ENCODE data around the gene FMN1. TPM values are rescaled to one million over a fixed set of nuclear protein-coding genes. Genes with fewer than 3 reads are reported as not detected.

FMN1 gene
- total RNA-seq, 4 donors from 2014 or later: 4.3 to 10.1 (median 8.8) TPM

GRCh38 chr15:33040496-33040895 lies 154.0 kb downstream of the FMN1 start:
- Histone ChIP-seq H3K9me3 (peaks cover 0 to 8% (median 8%) of the 10 kb centered on the region in 3 donors), H3K4me3 (no peak overlapping the region), H3K27me3 (no peaks in the 10 kb centered on the region), H3K4me1 (peaks cover 0 to 9% (median 3%) of the 10 kb centered on the region in 3 donors), H3K36me3 (no peaks in the 10 kb centered on the region), H3K27ac (no peak overlapping the region)
- intact Hi-C loops (cut with DNase I): no loop called here
- TF ChIP-seq, protein P1, sequence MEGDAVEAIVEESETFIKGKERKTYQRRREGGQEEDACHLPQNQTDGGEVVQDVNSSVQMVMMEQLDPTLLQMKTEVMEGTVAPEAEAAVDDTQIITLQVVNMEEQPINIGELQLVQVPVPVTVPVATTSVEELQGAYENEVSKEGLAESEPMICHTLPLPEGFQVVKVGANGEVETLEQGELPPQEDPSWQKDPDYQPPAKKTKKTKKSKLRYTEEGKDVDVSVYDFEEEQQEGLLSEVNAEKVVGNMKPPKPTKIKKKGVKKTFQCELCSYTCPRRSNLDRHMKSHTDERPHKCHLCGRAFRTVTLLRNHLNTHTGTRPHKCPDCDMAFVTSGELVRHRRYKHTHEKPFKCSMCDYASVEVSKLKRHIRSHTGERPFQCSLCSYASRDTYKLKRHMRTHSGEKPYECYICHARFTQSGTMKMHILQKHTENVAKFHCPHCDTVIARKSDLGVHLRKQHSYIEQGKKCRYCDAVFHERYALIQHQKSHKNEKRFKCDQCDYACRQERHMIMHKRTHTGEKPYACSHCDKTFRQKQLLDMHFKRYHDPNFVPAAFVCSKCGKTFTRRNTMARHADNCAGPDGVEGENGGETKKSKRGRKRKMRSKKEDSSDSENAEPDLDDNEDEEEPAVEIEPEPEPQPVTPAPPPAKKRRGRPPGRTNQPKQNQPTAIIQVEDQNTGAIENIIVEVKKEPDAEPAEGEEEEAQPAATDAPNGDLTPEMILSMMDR (IDR thresholded peaks at IDR 0.05): no peak
- WGBS, 2 donors: 60 to 89% methylated on average over 1 of the region's 1 CpG
- DNase-seq: no peak

GRCh38 chr15:33034588-33034987 lies 159.9 kb downstream of the FMN1 start:
- no peaks in the 10 kb centered on the region for H3K9me3 ChIP-seq
- no peaks in the 10 kb centered on the region for H3K27me3 ChIP-seq
- H3K4me1 ChIP-seq: peaks cover 0 to 6% (median 0%) of the 10 kb centered on the region in 3 donors
- no peak for TF ChIP-seq POLR2A (IDR thresholded peaks at IDR 0.05)
- TF ChIP-seq, protein P1 (IDR thresholded peaks at IDR 0.05): no peak
- H3K36me3 ChIP-seq: no peaks in the 10 kb centered on the region
- no peak for DNase-seq
- no peak overlapping the region for H3K27ac ChIP-seq
- no peak overlapping the region for H3K4me3 ChIP-seq
- intact Hi-C loops (cut with DNase I): loop anchor here (10.0 kb wide), 1 partner anchor 100 kb away; no protein-coding TSS in a partner anchor

DNA sequence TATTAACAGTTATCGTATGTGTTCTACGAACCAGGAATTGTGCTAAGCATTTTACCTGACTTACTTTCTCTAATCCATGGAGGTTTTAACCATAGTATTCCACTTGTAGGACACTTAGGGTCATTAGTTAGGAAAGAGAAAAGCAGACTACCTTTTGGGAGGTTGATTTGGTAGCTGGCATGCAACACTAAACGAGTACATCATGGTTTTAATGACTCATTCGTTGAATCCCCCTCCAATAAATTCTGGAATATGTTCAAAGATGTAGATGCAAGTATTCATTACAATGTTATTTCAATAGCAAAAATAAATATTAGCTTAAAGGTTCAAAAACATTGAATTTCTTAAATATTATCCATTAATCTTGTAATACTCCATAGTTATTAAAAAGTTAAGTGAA lies 162.5 kb downstream of the FMN1 start:
- TF ChIP-seq, protein P1 (IDR thresholded peaks at IDR 0.05): no peak
- no peak for TF ChIP-seq POLR2A (IDR thresholded peaks at IDR 0.05)
- intact Hi-C loops (cut with DNase I): loop anchor here (10.0 kb wide), 1 partner anchor 103 kb away; no protein-coding TSS in a partner anchor
- no peak overlapping the region for H3K4me3 ChIP-seq
- H3K36me3 ChIP-seq: no peaks in the 10 kb centered on the region
- H3K27ac ChIP-seq: no peak overlapping the region
- peaks cover 0 to 18% (median 0%) of the 10 kb centered on the region in 3 donors for H3K4me1 ChIP-seq
- 56 to 63% methylated on average over 4 of the region's 4 CpGs for WGBS, 2 donors
- no peak for DNase-seq
- H3K27me3 ChIP-seq: no peaks in the 10 kb centered on the region
- no peaks in the 10 kb centered on the region for H3K9me3 ChIP-seq

DNA sequence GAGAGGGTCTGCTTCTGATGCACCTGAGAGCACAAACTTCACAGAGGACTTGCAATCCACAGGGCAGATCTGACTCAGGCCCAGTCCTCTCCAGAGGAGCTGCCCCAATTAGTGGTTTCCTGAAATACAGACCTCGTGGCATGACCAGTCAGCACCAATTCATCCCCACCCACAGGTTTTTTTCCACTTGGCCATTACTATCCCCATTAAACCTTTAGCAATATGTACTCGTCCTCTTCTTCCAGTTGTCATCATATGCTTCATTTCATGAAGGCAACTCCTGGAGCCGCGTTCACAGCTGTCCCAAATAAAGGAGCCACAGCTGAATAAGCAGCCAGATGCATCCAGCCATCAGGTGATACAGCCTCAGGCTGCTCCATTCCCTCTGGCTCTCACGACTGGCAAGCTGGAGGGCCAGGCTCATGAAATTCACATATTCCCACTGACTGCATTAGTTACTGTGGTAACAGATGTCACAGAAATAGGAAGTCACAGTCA lies 163.1 kb downstream of the FMN1 start:
- H3K4me1 ChIP-seq: peaks cover 0 to 25% (median 0%) of the 10 kb centered on the region in 3 donors
- TF ChIP-seq, protein P1 (IDR thresholded peaks at IDR 0.05): no peak
- no peak for TF ChIP-seq POLR2A (IDR thresholded peaks at IDR 0.05)
- 51 to 53% methylated on average over 5 of the region's 5 CpGs for WGBS, 2 donors
- no peaks in the 10 kb centered on the region for H3K36me3 ChIP-seq
- no peak for DNase-seq
- H3K4me3 ChIP-seq: no peak overlapping the region
- H3K27ac ChIP-seq: no peak overlapping the region
- no peaks in the 10 kb centered on the region for H3K9me3 ChIP-seq
- H3K27me3 ChIP-seq: no peaks in the 10 kb centered on the region
- intact Hi-C loops (cut with DNase I): loop anchor here (10.0 kb wide), 1 partner anchor 103 kb away; no protein-coding TSS in a partner anchor

GRCh38 chr15:33030315-33030714 lies 164.2 kb downstream of the FMN1 start:
- Histone ChIP-seq H3K9me3 (no peaks in the 10 kb centered on the region), H3K4me3 (no peak overlapping the region), H3K27me3 (no peaks in the 10 kb centered on the region), H3K36me3 (no peaks in the 10 kb centered on the region), H3K27ac (no peak overlapping the region), H3K4me1 (peaks cover 0 to 26% (median 0%) of the 10 kb centered on the region in 3 donors)
- WGBS, 2 donors: 91 to 94% methylated on average over 5 of the region's 5 CpGs
- no peak for TF ChIP-seq POLR2A (IDR thresholded peaks at IDR 0.05)
- TF ChIP-seq, protein P1 (IDR thresholded peaks at IDR 0.05): no peak
- intact Hi-C loops (cut with DNase I): loop anchor here (10.0 kb wide), 1 partner anchor 104 kb away; no protein-coding TSS in a partner anchor
- DNase-seq: no peak

Measured in esophagus squamous epithelium (tissue), 5 donors.